Activated CD4-positive, alpha-beta memory T cell treated with anti-CD3 and anti-CD28 coated beads, Interleukin-2, amount 10 ng/mL, durations not matched to agents 7 days and 5 days (primary cell): ENCODE data around the gene STX16. TPM values are rescaled to one million over a fixed set of nuclear protein-coding genes. Genes with fewer than 3 reads are reported as not detected.
A peak's percentile ranks its signal among the peaks of the same experiment; 100 is the strongest.

Experiments
- CTCF ChIA-PET: fragments of 350-600 bp; sonication (Branson Sonifier 250); formaldehyde crosslinking; loops from one replicate; lab custom pipeline; 2021; ENCODE audit warnings: antibody characterized with exemption, inconsistent platforms; lab: Charles Lee
- POLR2A ChIA-PET: fragments of 350-600 bp; sonication (Branson Sonifier 250); formaldehyde crosslinking; loops from one replicate; lab custom pipeline; 2021; ENCODE audit warnings: antibody characterized with exemption; lab: Charles Lee
- DNase-seq: peaks from one replicate; pipeline ENCODE4 v3.0.0-alpha.2; 2020
- H3K27ac Mint-ChIP-seq: one replicate; pipeline ENCODE4 v1.8.0; 2021; ENCODE audit warnings: mild to moderate bottlenecking, mixed read lengths
- H3K27me3 Mint-ChIP-seq: one replicate; pipeline ENCODE4 v1.8.0; 2021; ENCODE audit warnings: mixed read lengths
- H3K36me3 Mint-ChIP-seq: one replicate; pipeline ENCODE4 v1.8.0; 2021; ENCODE audit warnings: low read depth, mixed read lengths
- H3K4me1 Mint-ChIP-seq: one replicate; pipeline ENCODE4 v1.8.0; 2021; ENCODE audit warnings: mixed read lengths
- H3K4me3 Mint-ChIP-seq: one replicate; pipeline ENCODE4 v1.8.0; 2021; ENCODE audit warnings: mild to moderate bottlenecking, mixed read lengths
- H3K9me3 Mint-ChIP-seq: one replicate; pipeline ENCODE4 v1.8.0; 2021; ENCODE audit warnings: mixed read lengths
- total RNA-seq, 2 experiments: library from RNA; stranded (reverse); gene quantifications; one replicate each; pipeline ENCODE4 v1.2.3, GENCODE V29; 2021

STX16 gene
- total RNA-seq, 2 experiments from 2014 or later = 152 to 153 TPM

GRCh38 chr20:58695084-58695722 lies 44.1 kb downstream of the STX16 start:
- H3K36me3 Mint-ChIP-seq = no peaks in the 10 kb centered on the region
- CTCF ChIA-PET = interaction anchor here (0.6 kb wide), 1 partner anchor 45 kb away, joined by 3 read pairs; no protein-coding TSS in a partner anchor
- DNase-seq = no peak
- H3K4me3 Mint-ChIP-seq = no peak overlapping the region
- H3K9me3 Mint-ChIP-seq = no peaks in the 10 kb centered on the region
- H3K27me3 Mint-ChIP-seq = no peaks in the 10 kb centered on the region
- H3K27ac Mint-ChIP-seq = no peak overlapping the region
- POLR2A ChIA-PET = interaction anchor here (5.6 kb wide), 1 partner anchor 44 kb away, joined by 62 read pairs; the partner anchor contains the start of gene STX16
- H3K4me1 Mint-ChIP-seq = peaks cover 23% of the 10 kb centered on the region

- no peak for DNase-seq
- Mint-ChIP-seq H3K4me1 (peaks cover 22% of the 10 kb centered on the region), H3K27me3 (no peaks in the 10 kb centered on the region), H3K27ac (no peak overlapping the region), H3K9me3 (no peaks in the 10 kb centered on the region), H3K4me3 (no peak overlapping the region), H3K36me3 (no peaks in the 10 kb centered on the region)
- POLR2A ChIA-PET = interaction anchor here (1.0 to 5.6 kb wide), 2 partner anchors 44 kb away, joined by 4 to 62 read pairs; partner anchors contain the start of gene STX16
- CTCF ChIA-PET = interaction anchor here (0.6 kb wide), 1 partner anchor 46 kb away, joined by 3 read pairs; no protein-coding TSS in a partner anchor
These were observed 44.9 kb downstream of the STX16 start for GRCh38 chr20:58695895-58696375.

GRCh38 chr20:58696411-58696961 lies 45.4 kb downstream of the STX16 start:
- ChIA-PET POLR2A (interaction anchor here (1.0 kb wide), 1 partner anchor 45 kb away, joined by 4 read pairs; the partner anchor contains the start of gene STX16), CTCF (interaction anchor here (0.6 kb wide), 1 partner anchor 337 kb away, joined by 3 read pairs; no protein-coding TSS in a partner anchor)
- no peak overlapping the region for H3K27ac Mint-ChIP-seq

GRCh38 chr20:58697201-58697866 lies 46.3 kb downstream of the STX16 start:
- CTCF ChIA-PET = no interaction called here
- POLR2A ChIA-PET = interaction anchor here (1.0 kb wide), 1 partner anchor 46 kb away, joined by 4 read pairs; the partner anchor contains the start of gene STX16
- no peaks in the 10 kb centered on the region for H3K27me3 Mint-ChIP-seq
- peaks cover 15% of the 10 kb centered on the region for H3K4me1 Mint-ChIP-seq
- peaks cover 1% of the 10 kb centered on the region for H3K36me3 Mint-ChIP-seq
- no peak overlapping the region for H3K27ac Mint-ChIP-seq
- no peak overlapping the region for H3K4me3 Mint-ChIP-seq
- no peaks in the 10 kb centered on the region for H3K9me3 Mint-ChIP-seq
- no peak for DNase-seq

More at GRCh38 chr20:58696411-58696961, 45.4 kb downstream of the STX16 start:
- Mint-ChIP-seq H3K9me3 (no peaks in the 10 kb centered on the region), H3K36me3 (no peaks in the 10 kb centered on the region), H3K4me3 (no peak overlapping the region), H3K4me1 (peaks cover 21% of the 10 kb centered on the region), H3K27me3 (no peaks in the 10 kb centered on the region)
- DNase-seq = no peak

GRCh38 chr20:58697867-58698703 lies 47.0 kb downstream of the STX16 start:
- CTCF ChIA-PET = no interaction called here
- H3K27me3 Mint-ChIP-seq = no peaks in the 10 kb centered on the region
- H3K4me1 Mint-ChIP-seq = peaks cover 15% of the 10 kb centered on the region
- no peak overlapping the region for H3K4me3 Mint-ChIP-seq
- H3K36me3 Mint-ChIP-seq = peaks cover 9% of the 10 kb centered on the region
- no peaks in the 10 kb centered on the region for H3K9me3 Mint-ChIP-seq
- POLR2A ChIA-PET = interaction anchor here (1.0 kb wide), 1 partner anchor 46 kb away, joined by 3 read pairs; no protein-coding TSS in a partner anchor
- DNase-seq = no peak
- no peak overlapping the region for H3K27ac Mint-ChIP-seq

- H3K36me3 Mint-ChIP-seq = peaks cover 17% of the 10 kb centered on the region
- no peak overlapping the region for H3K27ac Mint-ChIP-seq
- ChIA-PET POLR2A (interaction anchor here (1.0 kb wide), 1 partner anchor 47 kb away, joined by 3 read pairs; no protein-coding TSS in a partner anchor), CTCF (no interaction called here)
- no peak for DNase-seq
- no peaks in the 10 kb centered on the region for H3K9me3 Mint-ChIP-seq
- peaks cover 8% of the 10 kb centered on the region for H3K4me1 Mint-ChIP-seq
- H3K27me3 Mint-ChIP-seq = no peaks in the 10 kb centered on the region
- no peak overlapping the region for H3K4me3 Mint-ChIP-seq
These were observed 47.9 kb downstream of the STX16 start for GRCh38 chr20:58698741-58699622.

- H3K4me1 Mint-ChIP-seq = peaks cover 5% of the 10 kb centered on the region
- H3K27ac Mint-ChIP-seq = no peak overlapping the region
- CTCF ChIA-PET = no interaction called here
These were observed 48.6 kb downstream of the STX16 start for GRCh38 chr20:58699623-58700107.

GRCh38 chr20:58700121-58700821 lies 49.2 kb downstream of the STX16 start:
- no peak for DNase-seq
- ChIA-PET POLR2A (no interaction called here), CTCF (no interaction called here)
- no peaks in the 10 kb centered on the region for H3K27me3 Mint-ChIP-seq
- H3K9me3 Mint-ChIP-seq = no peaks in the 10 kb centered on the region
- no peak overlapping the region for H3K4me3 Mint-ChIP-seq
- peaks cover 7% of the 10 kb centered on the region for H3K4me1 Mint-ChIP-seq
- peaks cover 19% of the 10 kb centered on the region for H3K36me3 Mint-ChIP-seq
- peak overlapping the region; percentile 23 for H3K27ac Mint-ChIP-seq

More at GRCh38 chr20:58699623-58700107, 48.6 kb downstream of the STX16 start:
- no peak for DNase-seq
- no peaks in the 10 kb centered on the region for H3K9me3 Mint-ChIP-seq
- H3K36me3 Mint-ChIP-seq = peaks cover 19% of the 10 kb centered on the region
- H3K4me3 Mint-ChIP-seq = no peak overlapping the region
- no peaks in the 10 kb centered on the region for H3K27me3 Mint-ChIP-seq
- POLR2A ChIA-PET = no interaction called here

GRCh38 chr20:58700823-58701222 lies 49.7 kb downstream of the STX16 start:
- Mint-ChIP-seq H3K36me3 (peaks cover 22% of the 10 kb centered on the region), H3K4me3 (no peak overlapping the region), H3K4me1 (peaks cover 7% of the 10 kb centered on the region), H3K27ac (no peak overlapping the region), H3K27me3 (no peaks in the 10 kb centered on the region), H3K9me3 (no peaks in the 10 kb centered on the region)
- POLR2A ChIA-PET = no interaction called here
- no peak for DNase-seq
- CTCF ChIA-PET = no interaction called here

- DNase-seq = no peak
- peaks cover 7% of the 10 kb centered on the region for H3K4me1 Mint-ChIP-seq
These were observed 50.5 kb downstream of the STX16 start for GRCh38 chr20:58701431-58702160.

GRCh38 chr20:58702161-58702510 lies 51.1 kb downstream of the STX16 start:
- Mint-ChIP-seq H3K36me3 (peaks cover 22% of the 10 kb centered on the region), H3K4me1 (peaks cover 7% of the 10 kb centered on the region), H3K4me3 (no peak overlapping the region), H3K9me3 (no peaks in the 10 kb centered on the region), H3K27ac (no peak overlapping the region), H3K27me3 (no peaks in the 10 kb centered on the region)
- CTCF ChIA-PET = no interaction called here
- no peak for DNase-seq
- POLR2A ChIA-PET = no interaction called here

More at GRCh38 chr20:58701431-58702160, 50.5 kb downstream of the STX16 start:
- ChIA-PET CTCF (no interaction called here), POLR2A (no interaction called here)
- Mint-ChIP-seq H3K36me3 (peaks cover 22% of the 10 kb centered on the region), H3K4me3 (no peak overlapping the region), H3K9me3 (no peaks in the 10 kb centered on the region), H3K27ac (no peak overlapping the region), H3K27me3 (no peaks in the 10 kb centered on the region)
